Thymus (tissue), 11 donors: ENCODE measurements around the gene CRABP2. TPM values are rescaled to one million over a fixed set of nuclear protein-coding genes. Genes with fewer than 3 reads are reported as not detected.

Experiments used
- DNase-seq, 9 donors: peaks; one replicate each; pipeline ENCODE4 v3.0.0-alpha.2; 2013; ENCODE audit warnings: low spot score in 9 of 9, low read depth in 6 of 9, missing footprints in 1 of 9
- H3K27ac ChIP-seq, 2 donors: one replicate each; pipeline ENCODE4 v1.5.1; 2013; ENCODE audit warnings: control low read depth in 1 of 2, low read depth in 1 of 2, low read length in 1 of 2, mild to moderate bottlenecking in 1 of 2, moderate library complexity in 1 of 2
- H3K27me3 ChIP-seq, 2 donors: one replicate each; pipeline ENCODE4 v1.5.1; 2013; ENCODE audit warnings: low read length in 1 of 2; ENCODE audit not compliant: control insufficient read depth in 2 of 2, insufficient read depth in 1 of 2
- H3K36me3 ChIP-seq, 2 donors: one replicate each; pipeline ENCODE4 v1.5.1; 2013; ENCODE audit warnings: low read length in 1 of 2, mild to moderate bottlenecking in 1 of 2, moderate library complexity in 1 of 2; ENCODE audit not compliant: control insufficient read depth in 2 of 2, insufficient read depth in 2 of 2
- H3K4me1 ChIP-seq, 2 donors: one replicate each; pipeline ENCODE4 v1.5.1; 2013; ENCODE audit warnings: low read length in 2 of 2; ENCODE audit not compliant: control insufficient read depth in 2 of 2, insufficient read depth in 2 of 2
- H3K4me3 ChIP-seq, 2 donors: one replicate each; pipeline ENCODE4 v1.5.1; 2013; ENCODE audit warnings: low read length in 2 of 2, control low read depth in 1 of 2, mild to moderate bottlenecking in 1 of 2
- H3K9me3 ChIP-seq, 2 donors: one replicate each; pipeline ENCODE4 v1.5.1; 2013; ENCODE audit warnings: low read length in 1 of 2, mild to moderate bottlenecking in 1 of 2; ENCODE audit not compliant: control insufficient read depth in 2 of 2, insufficient read depth in 1 of 2
- WGBS: extraction: QIAGEN DNeasy Blood & Tissue Kit; methylation state at CpG from one replicate; pipeline ENCODE4 v1.1.7; 2013; 5-methylcytosine and 5-hydroxymethylcytosine counted together
- polyA plus RNA-seq: library from polyadenylated mRNA; stranded (reverse); fragments of 200-250 nt; gene quantifications from one replicate; pipeline ENCODE4 v1.2.3, GENCODE V29; 2013
- total RNA-seq: library from RNA; stranded (reverse); fragments of 120-200 nt; gene quantifications from one replicate; pipeline ENCODE4 v1.2.4, GENCODE V29; 2013
- donor health status: healthy.

The CRABP2 gene
- total and polyA plus RNA-seq, 2 donors = 20.7 to 75.0 TPM

- WGBS = 98% methylated on average over 20 of the region's 20 CpGs
- Histone ChIP-seq H3K27me3 (no peaks in the 10 kb centered on the region), H3K4me3 (no peak overlapping the region), H3K36me3 (peaks cover 23 to 25% of the 10 kb centered on the region in 2 donors), H3K27ac (no peak overlapping the region), H3K4me1 (peaks cover 0 to 5% of the 10 kb centered on the region in 2 donors), H3K9me3 (no peaks in the 10 kb centered on the region)
- no peak for DNase-seq
These were observed 28.7 kb upstream of the CRABP2 start for GRCh38 chr1:156733989-156734584.

- peak within 1 kb of the TSS; percentile 93 to 97 for H3K27ac ChIP-seq
- peaks cover 33 to 47% of the 10 kb centered on the region in 2 donors for H3K4me1 ChIP-seq
- H3K36me3 ChIP-seq = peaks cover 18 to 26% of the 10 kb centered on the region in 2 donors
- DNase-seq = peak; percentile 77 to 96 (median 88)
- H3K9me3 ChIP-seq = no peaks in the 10 kb centered on the region
- WGBS = 4% methylated on average over 57 of the region's 57 CpGs
- H3K27me3 ChIP-seq = no peaks in the 10 kb centered on the region
- peak within 1 kb of the TSS; percentile 76 to 99 for H3K4me3 ChIP-seq
These were observed 23.4 kb upstream of the CRABP2 start, which contains the start of gene ISG20L2 for GRCh38 chr1:156728599-156729462. TSS of gene ISG20L2 (minus strand) at chr1:156728766. CDS start at chr1:156727652, 1,114 bp downstream.

GRCh38 chr1:156727926-156728598 is 22.7 kb upstream of the CRABP2 start, which contains the start of gene METTL25B:
TSS of gene METTL25B (plus strand) at chr1:156728469. CDS start at chr1:156729105, 636 bp downstream.
- no peaks in the 10 kb centered on the region for H3K27me3 ChIP-seq
- H3K9me3 ChIP-seq = no peaks in the 10 kb centered on the region
- H3K4me3 ChIP-seq = peak within 1 kb of the TSS; percentile 76 to 99
- H3K4me1 ChIP-seq = peaks cover 33 to 47% of the 10 kb centered on the region in 2 donors
- H3K36me3 ChIP-seq = peaks cover 21 to 33% of the 10 kb centered on the region in 2 donors
- DNase-seq = peak in 4 of 9 donors; percentile 42 to 81 (median 69)
- WGBS = under 1% methylated on average over 46 of the region's 46 CpGs
- H3K27ac ChIP-seq = peak within 1 kb of the TSS; percentile 93 to 97

GRCh38 chr1:156727492-156727891 is 22.1 kb upstream of the CRABP2 start:
- WGBS = 58% methylated on average over 7 of the region's 7 CpGs
- peaks cover 33 to 47% of the 10 kb centered on the region in 2 donors for H3K4me1 ChIP-seq
- H3K27ac ChIP-seq = peak overlapping the region; percentile 21 to 93

GRCh38 chr1:156726549-156727226 is 21.3 kb upstream of the CRABP2 start:
- Histone ChIP-seq H3K9me3 (no peaks in the 10 kb centered on the region), H3K4me3 (peak overlapping the region; percentile 19 to 76), H3K27me3 (no peaks in the 10 kb centered on the region), H3K36me3 (peaks cover 31 to 41% of the 10 kb centered on the region in 2 donors), H3K4me1 (peaks cover 33 to 47% of the 10 kb centered on the region in 2 donors), H3K27ac (peak overlapping the region in 1 of 2 donors; percentile 11)
- 76% methylated on average over 15 of the region's 15 CpGs for WGBS
- peak in 3 of 9 donors; percentile 55 to 75 (median 56) for DNase-seq

More at GRCh38 chr1:156727492-156727891, 22.1 kb upstream of the CRABP2 start:
- peak overlapping the region; percentile 76 to 99 for H3K4me3 ChIP-seq
- H3K27me3 ChIP-seq = no peaks in the 10 kb centered on the region
- no peaks in the 10 kb centered on the region for H3K9me3 ChIP-seq
- H3K36me3 ChIP-seq = peaks cover 27 to 38% of the 10 kb centered on the region in 2 donors
- no peak for DNase-seq

- no peak overlapping the region for H3K27ac ChIP-seq
- WGBS = 26% methylated on average over 18 of the region's 18 CpGs
- no peaks in the 10 kb centered on the region for H3K9me3 ChIP-seq
- H3K4me3 ChIP-seq = peak overlapping the region; percentile 19 to 32
- H3K27me3 ChIP-seq = no peaks in the 10 kb centered on the region
- peak in 6 of 9 donors; percentile 72 to 90 (median 84) for DNase-seq
- H3K4me1 ChIP-seq = peaks cover 33 to 51% of the 10 kb centered on the region in 2 donors
- H3K36me3 ChIP-seq = peaks cover 40 to 50% of the 10 kb centered on the region in 2 donors
These were observed 20.4 kb upstream of the CRABP2 start for GRCh38 chr1:156725683-156726280.

GRCh38 chr1:156721535-156721934 is 16.2 kb upstream of the CRABP2 start:
- Histone ChIP-seq H3K27me3 (no peaks in the 10 kb centered on the region), H3K9me3 (no peaks in the 10 kb centered on the region), H3K4me3 (no peak overlapping the region), H3K36me3 (peaks cover 49 to 51% of the 10 kb centered on the region in 2 donors), H3K4me1 (peaks cover 16 to 25% of the 10 kb centered on the region in 2 donors), H3K27ac (no peak overlapping the region)
- DNase-seq = no peak
- WGBS = 97% methylated on average over 4 of the region's 4 CpGs

- no peaks in the 10 kb centered on the region for H3K27me3 ChIP-seq
- no peaks in the 10 kb centered on the region for H3K9me3 ChIP-seq
- H3K4me3 ChIP-seq = no peak overlapping the region
- DNase-seq = no peak
- peaks cover 12 to 21% of the 10 kb centered on the region in 2 donors for H3K4me1 ChIP-seq
- 95% methylated on average over 2 of the region's 2 CpGs for WGBS
- peaks cover 47 to 49% of the 10 kb centered on the region in 2 donors for H3K36me3 ChIP-seq
- H3K27ac ChIP-seq = no peak overlapping the region
These were observed 15.7 kb upstream of the CRABP2 start for GRCh38 chr1:156721131-156721530.
